GDM1 (cell line): Measurements from ENCODE around the gene CDPF1.
A peak's percentile ranks its signal among the peaks of the same experiment; 100 is the strongest.
"Not testable (repeated sequence)": the region's sequence is repeated elsewhere in the genome, so short reads cannot be mapped to it uniquely, and the experiment has no call there.

Experiments used
- DNase-seq: peaks from one replicate; lab custom pipeline; 2025; lab: John Stamatoyannopoulos, UW

CDPF1 gene

DNA sequence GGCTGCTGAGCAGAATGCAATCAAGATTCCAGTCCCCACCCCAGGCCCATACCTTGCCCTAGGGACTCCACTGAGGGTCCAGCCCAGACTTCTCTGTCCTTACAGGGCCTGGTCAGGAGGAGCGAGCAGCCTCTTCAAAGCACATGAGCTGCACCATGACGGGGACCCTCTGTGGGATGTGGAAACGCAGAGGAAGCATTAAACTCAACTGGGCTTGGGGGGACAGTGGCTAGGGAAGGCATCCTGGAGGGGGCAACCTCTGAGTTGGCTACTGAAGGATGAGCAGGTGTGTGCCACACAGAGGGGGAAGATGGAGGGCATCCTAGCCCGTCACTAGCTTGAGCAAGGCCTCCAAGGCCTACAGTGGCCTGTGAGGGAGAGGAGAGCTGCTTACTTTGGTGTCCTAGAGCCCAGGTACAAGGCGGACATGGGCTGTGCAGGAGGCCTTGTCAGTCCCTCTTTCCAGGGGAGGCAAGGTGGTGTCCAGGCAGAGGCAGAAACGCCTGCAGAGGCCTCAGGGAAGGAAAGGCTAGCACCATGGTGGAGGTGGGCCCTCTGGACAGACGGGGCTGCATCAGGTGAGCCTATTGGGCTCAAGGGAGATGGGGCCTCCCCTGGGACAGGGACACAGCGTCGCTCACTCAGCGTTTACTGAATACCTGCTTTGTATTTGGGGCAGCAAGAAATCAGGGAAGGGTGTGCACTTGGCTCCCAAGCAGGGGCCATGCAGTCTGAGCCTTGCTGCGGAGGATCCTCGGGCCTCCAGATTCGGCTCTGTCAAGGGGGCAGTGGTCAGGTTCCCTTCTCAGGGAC lies 32.0 kb upstream of the CDPF1 start:
- DNase-seq = no peak

- DNase-seq = no peak
Observed at GRCh38 chr22:46280999-46281623, 31.0 kb upstream of the CDPF1 start.

GRCh38 chr22:46280063-46280817 lies 30.1 kb upstream of the CDPF1 start:
- no peak for DNase-seq

- DNase-seq = no peak
Observed at GRCh38 chr22:46278656-46279645, 28.9 kb upstream of the CDPF1 start.

- DNase-seq = no peak
Observed at GRCh38 chr22:46276563-46276962, 26.5 kb upstream of the CDPF1 start.

DNA sequence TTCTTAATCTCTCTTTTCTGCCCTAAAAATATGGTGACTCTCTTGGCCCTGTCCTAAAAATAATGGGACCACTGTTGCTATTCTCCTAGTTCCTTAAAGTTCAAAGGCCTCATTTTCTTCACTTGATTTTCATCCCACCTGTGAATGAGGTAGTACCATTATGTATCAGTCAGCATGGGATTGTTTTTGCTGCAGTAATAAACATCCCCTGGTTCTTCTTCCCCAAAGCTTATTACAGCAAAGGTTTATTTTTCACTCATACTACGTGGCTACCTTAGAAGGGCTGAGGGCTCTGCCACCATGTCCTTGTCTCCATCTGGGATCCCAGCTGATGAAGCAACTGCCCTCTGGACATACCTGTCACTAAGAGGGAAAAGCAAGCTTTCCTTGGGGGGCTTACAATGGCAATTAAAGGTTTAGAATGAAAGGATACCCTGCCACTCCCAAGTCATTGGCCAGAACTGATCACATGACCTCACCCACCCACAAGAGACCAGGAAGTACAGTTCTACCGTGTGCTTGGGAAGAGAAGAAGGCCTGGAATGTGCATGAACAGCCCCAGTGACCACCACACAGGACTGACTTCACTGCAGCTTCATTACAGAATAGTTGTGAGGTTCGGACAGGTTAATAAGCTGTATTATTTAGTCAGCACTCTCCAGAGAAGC lies 25.5 kb upstream of the CDPF1 start:
- DNase-seq = no peak

DNA sequence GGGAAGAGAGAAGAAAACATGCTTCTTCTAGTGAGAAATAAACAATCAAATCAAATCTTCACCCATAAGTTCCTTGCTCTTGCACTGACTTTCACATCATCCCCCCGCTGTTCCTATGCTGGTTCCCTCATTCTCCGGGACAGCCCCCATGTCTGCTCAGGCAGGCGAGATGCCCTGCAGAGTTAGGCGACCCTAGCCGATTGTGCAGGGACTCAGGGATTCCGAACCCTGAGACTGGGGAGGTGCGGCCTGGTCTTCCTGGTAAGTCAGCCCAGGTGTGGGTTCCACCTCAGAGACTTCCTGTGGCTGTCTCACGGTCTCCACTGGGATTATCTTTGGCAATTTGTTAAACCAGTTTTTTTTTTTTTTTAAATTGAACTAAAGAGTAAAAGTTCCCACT lies 24.3 kb upstream of the CDPF1 start:
- DNase-seq = no peak

DNA sequence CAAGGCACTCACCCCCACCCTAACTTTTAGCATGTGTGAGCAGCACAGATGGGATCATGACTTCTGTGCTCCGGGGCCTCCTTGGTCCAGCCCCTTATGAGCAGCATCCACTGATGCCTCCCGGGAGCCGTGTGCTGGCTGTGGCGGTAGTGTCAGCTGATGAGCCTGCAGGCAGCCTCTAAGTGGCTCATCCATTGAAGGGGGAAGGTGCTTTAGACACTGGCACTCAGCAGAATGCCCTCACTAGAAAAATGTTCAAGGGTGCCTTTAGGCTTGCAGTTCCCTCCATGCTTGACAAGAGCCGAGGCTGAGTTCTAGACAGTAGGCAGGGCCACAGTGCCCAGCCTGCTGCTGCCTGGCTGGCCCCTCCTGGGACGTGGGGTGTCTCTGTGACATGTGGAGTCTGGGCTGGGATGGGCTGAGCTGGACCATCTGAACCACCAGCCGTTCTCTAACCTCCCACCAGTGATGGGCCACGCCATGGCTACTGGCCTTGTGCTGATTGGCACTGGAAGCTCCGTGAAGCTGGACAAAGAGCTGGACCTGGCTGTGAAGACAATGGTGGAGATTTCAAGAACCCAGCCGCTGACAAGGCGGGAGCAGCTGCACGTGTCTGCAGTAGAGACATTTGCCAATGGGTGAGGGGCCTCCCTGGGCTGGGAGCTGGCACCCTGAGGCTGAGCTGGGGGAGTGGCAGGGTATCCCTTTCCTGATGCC lies 23.5 kb upstream of the CDPF1 start:
- no peak for DNase-seq

- DNase-seq = no peak
Observed at GRCh38 chr22:46272762-46273431, 22.8 kb upstream of the CDPF1 start.

DNA sequence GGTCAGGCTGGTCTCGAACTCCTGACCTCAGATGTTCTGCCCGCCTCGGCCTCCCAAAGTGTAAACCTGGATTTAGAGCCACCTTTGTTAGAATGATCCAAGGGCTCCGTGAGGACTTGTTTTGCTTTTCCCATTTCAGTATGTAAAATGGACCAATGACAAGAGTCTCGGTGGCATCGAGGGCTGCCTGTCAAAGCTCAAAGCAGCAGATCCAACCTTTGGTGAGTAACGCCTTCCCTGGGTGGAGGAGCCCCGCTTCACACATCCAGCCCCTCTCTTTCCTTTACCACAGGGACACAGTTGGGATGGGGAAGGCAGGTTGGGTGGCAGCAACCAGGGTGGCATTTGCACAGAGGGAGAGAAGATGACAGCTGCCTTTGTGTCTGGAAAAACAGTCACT lies 22.1 kb upstream of the CDPF1 start:
- no peak for DNase-seq

GRCh38 chr22:46269564-46269963 lies 19.5 kb upstream of the CDPF1 start:
- DNase-seq = no peak

- peak; percentile 41 for DNase-seq
Observed at GRCh38 chr22:46267431-46268279, 17.6 kb upstream of the CDPF1 start, which contains the start of gene TTC38. TSS of gene TTC38 (plus strand) at chr22:46268008. CDS start at chr22:46268040, 32 bp downstream.

- not testable (repeated sequence) for DNase-seq
Observed at GRCh38 chr22:46265627-46266026, 15.5 kb upstream of the CDPF1 start.

DNA sequence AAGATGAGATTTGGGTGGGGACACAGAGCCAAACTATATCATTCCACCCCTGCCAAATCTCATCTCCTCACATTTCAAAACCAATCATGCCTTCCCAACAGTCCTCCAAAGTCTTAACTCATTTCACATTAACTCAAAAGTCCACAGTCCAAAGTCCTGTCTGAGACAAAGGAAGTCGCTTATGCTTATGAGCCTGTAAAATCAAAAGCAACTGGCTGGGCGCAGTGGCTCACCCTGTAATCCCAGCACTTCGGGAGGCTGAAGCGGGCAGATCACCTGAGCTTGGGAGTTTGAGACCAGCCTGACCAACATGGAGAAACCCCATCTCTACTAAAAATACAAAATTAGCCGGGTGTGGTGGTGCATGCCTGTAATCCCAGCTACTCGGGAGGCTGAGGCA lies 14.4 kb upstream of the CDPF1 start:
- not testable (repeated sequence) for DNase-seq

DNA sequence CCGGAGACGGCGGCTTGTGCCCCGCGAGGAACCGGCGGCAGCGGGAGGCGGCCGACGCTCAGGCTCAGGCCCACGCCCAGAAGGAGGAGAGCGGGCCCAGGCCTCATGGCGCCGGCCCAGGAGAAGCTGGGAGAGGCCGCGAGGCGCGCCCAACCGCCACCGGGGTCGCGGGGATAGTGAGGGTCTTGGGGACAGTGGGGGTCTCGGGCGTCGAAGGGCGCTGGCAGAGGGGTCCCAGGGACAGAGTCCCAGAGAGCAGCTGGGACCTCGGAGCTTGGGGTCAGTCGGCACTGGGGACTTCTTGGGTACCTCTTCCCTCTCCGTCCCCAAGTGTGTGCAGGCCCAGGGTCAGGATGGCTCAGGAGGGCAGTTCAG lies 13.1 kb upstream of the CDPF1 start, which contains the start of gene PKDREJ:
Gene PKDREJ, minus strand, starts transcription at position 128 of the 375 bp plus-strand sequence. Its CDS starts 21 bp downstream, at position 107.
- no peak for DNase-seq

GRCh38 chr22:46262449-46263215 lies 12.5 kb upstream of the CDPF1 start:
- DNase-seq = no peak

DNA sequence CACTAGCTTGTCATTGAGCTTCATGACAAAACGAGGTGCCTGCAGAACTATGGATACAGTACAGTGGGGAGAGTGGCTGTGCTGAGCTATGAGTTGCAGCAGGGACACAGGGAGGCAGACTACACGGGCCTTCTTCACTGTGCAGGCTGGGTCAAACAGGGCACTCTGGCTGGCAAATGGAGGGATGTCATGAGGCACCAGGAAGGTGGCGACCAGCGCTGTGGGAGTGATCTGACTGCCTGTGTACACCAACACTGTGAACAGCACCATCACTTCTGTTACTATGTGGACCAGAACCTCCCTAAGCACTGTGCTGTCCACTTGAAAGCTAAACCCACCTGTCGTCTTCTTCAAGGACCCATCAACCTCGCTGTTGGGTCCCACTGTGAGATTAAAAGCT lies 9.9 kb upstream of the CDPF1 start:
- no peak for DNase-seq

DNA sequence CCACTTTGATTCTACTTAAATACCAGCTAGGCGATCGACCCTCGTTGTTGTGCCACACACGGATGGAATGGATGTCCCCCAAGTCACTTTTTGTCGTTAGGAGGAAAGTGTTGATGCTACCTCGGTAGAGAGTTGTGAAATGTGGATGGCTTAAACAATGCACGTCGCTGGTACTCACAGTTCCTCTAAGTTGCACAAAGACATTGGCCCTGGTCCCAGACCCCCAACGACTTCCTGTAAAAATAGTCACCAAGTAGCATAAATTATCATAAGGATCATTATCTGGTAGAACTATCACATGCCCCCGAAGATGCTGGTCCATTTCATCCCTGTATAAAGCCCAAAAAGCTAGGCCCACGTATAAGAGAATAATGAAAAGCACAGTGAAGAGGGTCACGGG lies 9.3 kb upstream of the CDPF1 start:
- DNase-seq = no peak
